HepG2 (cell line): ENCODE results near the gene THADA. TPM values are rescaled to one million over a fixed set of nuclear protein-coding genes. Genes with fewer than 3 reads are reported as not detected.

Source experiments
- ATAC-seq: fragments of 200-7000 bp; cut with Tn5 transposase; 3 replicates; pipeline ENCODE4 v1.9.1; 2020; ENCODE audit warnings: mild to moderate bottlenecking, moderate library complexity
- BruUV-seq: library from RNA; stranded (reverse); fragments of 400-500 nt; replicated peaks from 2 replicates; lab custom pipeline; 2021; lab: Mats Ljungman, UMichigan
- CTCF ChIA-PET: fragments of 300-600 bp; formaldehyde crosslinking; extraction: SDS; loops from one replicate; lab custom pipeline; 2021; ENCODE audit warnings: low total read pairs, inconsistent platforms, low intra/inter-chr PET ratio; lab: Yijun Ruan, JAX
- POLR2A ChIA-PET: fragments of 350-600 bp; sonication (Branson Sonifier 250); formaldehyde crosslinking; loops from one replicate; lab custom pipeline; 2020; ENCODE audit warnings: antibody characterized with exemption, inconsistent platforms; lab: Yijun Ruan, JAX
- DNase-seq: peaks from one replicate; pipeline ENCODE4 v3.0.0-alpha.2; 2015; ENCODE audit warnings: low spot score
- FAIRE-seq: peaks from 3 replicates; lab custom pipeline; 2011; peaks lifted over from hg19 to GRCh38; lab: Jason Lieb, UNC
- H2AFZ ChIP-seq: one replicate; pipeline ENCODE4 v1.6.1; 2011; ENCODE audit warnings: low read length, inconsistent platforms
- H3K27ac ChIP-seq: fragments of 300-600 bp; 3 replicates; pipeline ENCODE4 v1.8.0; 2011; ENCODE audit warnings: mixed run types, mild to moderate bottlenecking, mixed read lengths, low read length, inconsistent platforms; ENCODE audit not compliant: insufficient read depth; ENCODE audit errors: extremely low read length
- H3K27me3 ChIP-seq, 2 experiments: fragments of 200-600 bp in 1 of 2; 2 replicates in 1 of 2; 3 replicates in 1 of 2; pipeline versions ENCODE4 v1.6.0 to v1.8.0; 2011; ENCODE audit warnings: low read length in 2 of 2, mild to moderate bottlenecking in 2 of 2, moderate library complexity in 2 of 2, inconsistent platforms in 1 of 2; ENCODE audit not compliant: insufficient read depth in 2 of 2, control insufficient read depth in 1 of 2
- H3K36me3 ChIP-seq, 2 experiments: fragments of 200-600 bp in 1 of 2; replicated peaks in 1 of 2; 2 replicates in 1 of 2; 3 replicates in 1 of 2; pipeline versions ENCODE4 v1.5.1 to v1.8.0; 2011; ENCODE audit warnings: low read length in 2 of 2, inconsistent platforms in 1 of 2; ENCODE audit not compliant: insufficient read depth in 2 of 2, control insufficient read depth in 1 of 2
- H3K4me1 ChIP-seq: 2 replicates; pipeline ENCODE4 v1.5.1; 2012; ENCODE audit warnings: low read length, inconsistent platforms; ENCODE audit not compliant: insufficient read depth
- H3K4me2 ChIP-seq: 2 replicates; pipeline ENCODE4 v1.6.0; 2011; ENCODE audit warnings: low read depth, low read length, inconsistent platforms
- H3K4me3 ChIP-seq, 3 experiments: fragments of 200-600 bp in 1 of 3; sonication (generic), shearing (Covaris generic) in 1 of 3; replicated peaks in 1 of 3; 2 replicates each; pipeline ENCODE4 v1.5.1; 2011 to 2016; ENCODE audit warnings: low read length in 3 of 3, inconsistent platforms in 2 of 3, low read depth in 2 of 3, mild to moderate bottlenecking in 2 of 3, control low read depth in 1 of 3, mixed read lengths in 1 of 3; ENCODE audit not compliant: insufficient read depth in 1 of 3
- H3K79me2 ChIP-seq: one replicate; pipeline ENCODE4 v1.6.1; 2011; ENCODE audit warnings: low read length, inconsistent platforms; ENCODE audit not compliant: insufficient read depth
- H3K9ac ChIP-seq: 2 replicates; pipeline ENCODE4 v1.6.0; 2011; ENCODE audit warnings: mild to moderate bottlenecking, low read depth, low read length, inconsistent platforms; ENCODE audit not compliant: insufficient read depth
- H3K9me3 ChIP-seq: 2 replicates; pipeline ENCODE4 v1.5.1; 2012; ENCODE audit warnings: mild to moderate bottlenecking, low read length
- H4K20me1 ChIP-seq: 2 replicates; pipeline ENCODE4 v1.6.0; 2011; ENCODE audit warnings: inconsistent platforms, mild to moderate bottlenecking, low read length, moderate library complexity; ENCODE audit not compliant: insufficient read depth
- AGO1 ChIP-seq: fragments of 200-400 bp; formaldehyde crosslinking; IDR thresholded peaks from 2 replicates; pipeline ENCODE4 v1.6.1; 2017; ENCODE audit warnings: mild to moderate bottlenecking, low read depth, low read length, moderate library complexity; ENCODE audit not compliant: poor library complexity, severe bottlenecking
- AGO2 ChIP-seq: fragments of 200-400 bp; formaldehyde crosslinking; optimal IDR thresholded peaks from 2 replicates; pipeline ENCODE3; 2017; ENCODE audit warnings: mild to moderate bottlenecking, low read depth, low read length, moderate library complexity
- AKNA ChIP-seq: sonication (generic); formaldehyde crosslinking; IDR thresholded peaks from 2 replicates; pipeline ENCODE4 v1.4.0; 2020; ENCODE audit warnings: missing genetic modification reagents, borderline replicate concordance
- CCAR2 ChIP-seq: fragments of 200-400 bp; formaldehyde crosslinking; optimal IDR thresholded peaks from 2 replicates; pipeline ENCODE3; 2018; ENCODE audit warnings: low read depth, mild to moderate bottlenecking, low read length, moderate library complexity
- DMAP1 ChIP-seq: IDR thresholded peaks from 2 replicates; pipeline ENCODE4 v1.6.1; 2016
- FOXP1 ChIP-seq, 2 experiments: fragments of 450-650 bp in 1 of 2; IDR thresholded peaks; 2 replicates each; pipeline ENCODE4 v1.6.1; 2017 to 2018; ENCODE audit warnings: antibody characterized with exemption in 1 of 2
- MAF1 ChIP-seq: sonication (generic); formaldehyde crosslinking; IDR thresholded peaks from 2 replicates; pipeline ENCODE4 v1.5.0; 2020; ENCODE audit warnings: missing genetic modification reagents, borderline replicate concordance
- NFKB2 ChIP-seq: sonication (generic); formaldehyde crosslinking; IDR thresholded peaks from 2 replicates; pipeline ENCODE4 v1.4.0; 2020; ENCODE audit warnings: missing genetic modification reagents, borderline replicate concordance
- REPIN1 ChIP-seq: sonication (generic); formaldehyde crosslinking; IDR thresholded peaks from 2 replicates; pipeline ENCODE4 v1.8.0; 2022; ENCODE audit warnings: missing genetic modification reagents, low read depth, mild to moderate bottlenecking, borderline replicate concordance
- RFXANK ChIP-seq: IDR thresholded peaks from 2 replicates; pipeline ENCODE4 v1.6.1; 2016
- SMARCC2 ChIP-seq: fragments of 450-650 bp; IDR thresholded peaks from 2 replicates; pipeline ENCODE4 v1.6.1; 2017; ENCODE audit warnings: antibody characterized with exemption, mild to moderate bottlenecking
- TGIF2 ChIP-seq: IDR thresholded peaks from 2 replicates; pipeline ENCODE4 v1.6.1; 2016; ENCODE audit warnings: control low read depth, missing compliant biosample characterization
- ZFP62 ChIP-seq: sonication (generic); formaldehyde crosslinking; IDR thresholded peaks from 2 replicates; pipeline ENCODE4 v1.4.0; 2020; ENCODE audit warnings: missing genetic modification reagents
- ZNF263 ChIP-seq: sonication (generic); formaldehyde crosslinking; IDR thresholded peaks from 2 replicates; pipeline ENCODE4 v1.4.0; 2020; ENCODE audit warnings: missing genetic modification reagents
- ZNF576 ChIP-seq: sonication (generic); formaldehyde crosslinking; IDR thresholded peaks from 2 replicates; pipeline ENCODE4 v1.4.0; 2020; ENCODE audit warnings: mild to moderate bottlenecking, missing genetic modification reagents
- ZNF652 ChIP-seq: IDR thresholded peaks from 2 replicates; pipeline ENCODE4 v1.6.1; 2016; ENCODE audit warnings: low read depth, borderline replicate concordance
- ZSCAN22 ChIP-seq: sonication (generic); formaldehyde crosslinking; IDR thresholded peaks from 2 replicates; pipeline ENCODE4 v1.4.0; 2020; ENCODE audit warnings: mild to moderate bottlenecking, missing genetic modification reagents
- WGBS: methylation state at CpG from one replicate; pipeline ENCODE4 v1.1.6; 2017; ENCODE audit warnings: low lambda C conversion rate; 5-methylcytosine and 5-hydroxymethylcytosine counted together
- in situ Hi-C: cut with HindIII; loops from 2 replicates; pipeline ENCODE4 v1.10.0; 2017; ENCODE audit warnings: low pct_unique_long_range_greater_than_20kb; ENCODE audit not compliant: extremely low pct_ligation_motif_present
- intact Hi-C: fragments of 100-400 bp; cut with micrococcal nuclease; formaldehyde crosslinking; loops from one replicate; pipeline ENCODE4 v1.10.0; 2022; ENCODE audit not compliant: unreplicated experiment
- polyA plus RNA-seq, 8 experiments: library from polyadenylated mRNA; depleted of rRNA in 3 of 8; stranded (reverse) in 7 of 8; unstranded in 1 of 8; fragments of >200 nt; fragmentation: Illumina TruSeq in 4 of 8; extraction: Trizol in 4 of 8; gene quantifications; 2 replicates each; pipeline versions ENCODE4 v1.2.1 to v1.2.3, GENCODE V29; 2011 to 2016; ENCODE audit warnings: low read depth in 4 of 8, missing spikeins in 1 of 8, mixed read lengths in 1 of 8; ENCODE audit not compliant: insufficient read depth in 1 of 8
- total RNA-seq, 5 experiments: library from RNA; depleted of rRNA; stranded (reverse); fragments of >200 nt; fragmentation: Illumina TruSeq; extraction: Trizol; gene quantifications; 2 replicates each; pipeline ENCODE4 v1.2.3, GENCODE V29; 2016; ENCODE audit warnings: low read depth in 1 of 5

THADA gene
- total and polyA plus RNA-seq, 2 of the 13 experiments (the other 11 are each of a cell fraction or from before 2014, with no cell fraction given) = 12.7 to 21.7 TPM

- Histone ChIP-seq H3K79me2 (no peaks in the 10 kb centered on the region), H2AFZ (no peak overlapping the region), H3K27me3 (no peaks in the 10 kb centered on the region), H4K20me1 (no peaks in the 10 kb centered on the region), H3K9me3 (no peaks in the 10 kb centered on the region), H3K4me2 (no peak overlapping the region), H3K4me3 (no peak overlapping the region), H3K9ac (no peak overlapping the region), H3K36me3 (no peaks in the 10 kb centered on the region), H3K4me1 (peaks cover 50% of the 10 kb centered on the region), H3K27ac (no peak overlapping the region)
- no TSS peak for BruUV-seq
- intact Hi-C loops = no loop called here
- no peak for FAIRE-seq
- no peak for TF ChIP-seq ZNF652 (CRISPR knock-in tag)
- no peak for TF ChIP-seq TGIF2 (CRISPR knock-in tag)
- no peak for TF ChIP-seq ZNF263 (CRISPR knock-in tag)
- TF ChIP-seq ZNF576 = no peak
- TF ChIP-seq REPIN1 (CRISPR knock-in tag) = no peak
- TF ChIP-seq AGO1 = no peak
- TF ChIP-seq MAF1 (CRISPR knock-in tag) = no peak
- TF ChIP-seq NFKB2 (CRISPR knock-in tag) = no peak
- no peak for TF ChIP-seq RFXANK
- no peak for TF ChIP-seq FOXP1 (IDR thresholded peaks at IDR 0.05)
- TF ChIP-seq FOXP1 (CRISPR knock-in tag; IDR thresholded peaks at IDR 0.05) = no peak
- no peak for TF ChIP-seq DMAP1
- WGBS = 95% methylated on average over 4 of the region's 4 CpGs
- ChIA-PET POLR2A (no interaction called here), CTCF (no interaction called here)
- in situ Hi-C loops = no loop called here
- ATAC-seq = no peak
- DNase-seq = no peak
These were observed 232.7 kb downstream of the THADA start for GRCh38 chr2:43363120-43363519.

GRCh38 chr2:43361286-43361685 lies 234.6 kb downstream of the THADA start:
- H3K27ac ChIP-seq = no peak overlapping the region
- ChIA-PET POLR2A (interaction anchor here (0.6 kb wide), 1 partner anchor 36 kb away, joined by 4 read pairs; no protein-coding TSS in a partner anchor), CTCF (no interaction called here)
- H3K79me2 ChIP-seq = no peaks in the 10 kb centered on the region
- no peak overlapping the region for H2AFZ ChIP-seq
- FAIRE-seq = no peak
- no TSS peak for BruUV-seq
- no peaks in the 10 kb centered on the region for H4K20me1 ChIP-seq
- no peak overlapping the region for H3K9ac ChIP-seq
- no peak for ATAC-seq
- DNase-seq = no peak
- intact Hi-C loops (no loop called here), in situ Hi-C loops (no loop called here)
- peaks cover 41% of the 10 kb centered on the region for H3K4me1 ChIP-seq
- H3K36me3 ChIP-seq = no peaks in the 10 kb centered on the region
- WGBS = 100% methylated on average over 2 of the region's 2 CpGs
- H3K9me3 ChIP-seq = no peaks in the 10 kb centered on the region
- no peaks in the 10 kb centered on the region for H3K27me3 ChIP-seq
- no peak overlapping the region for H3K4me3 ChIP-seq
- no peak overlapping the region for H3K4me2 ChIP-seq
- TF ChIP-seq CCAR2 (no peak), AGO2 (no peak), AKNA (no peak), SMARCC2 (no peak), ZFP62 (no peak), ZSCAN22 (CRISPR knock-in tag) (no peak)
